ENCODE results near the gene CPT1C. TPM values are rescaled to one million over a fixed set of nuclear protein-coding genes. Genes with fewer than 3 reads are reported as not detected.

CPT1C gene
- total RNA-seq, 3 donors from 2014 or later (not counting 1 experiment from before 2014, with no cell fraction given): 0.34 to 0.78 (median 0.73) TPM

GRCh38 chr19:49669516-49669915 lies 21.4 kb upstream of the CPT1C start:
- 97% methylated on average over 3 of the region's 3 CpGs for WGBS (ENCODE audit: insufficient coverage)
- Mint-ChIP-seq H3K27me3 (ENCODE audit: low read depth in 2 of 2) (no peaks in the 10 kb centered on the region), H3K36me3 (no peaks in the 10 kb centered on the region), H3K4me1 (peaks cover 30 to 39% of the 10 kb centered on the region in 2 donors), H3K27ac (no peak overlapping the region), H3K4me3 (no peak overlapping the region), H3K9me3 (no peaks in the 10 kb centered on the region)
- no peak for TF ChIP-seq CTCF (IDR thresholded peaks at IDR 0.05)
- Histone ChIP-seq H3K9me3 (ENCODE audit: control insufficient read depth, insufficient read depth, low read length) (no peaks in the 10 kb centered on the region), H3K36me3 (ENCODE audit: control insufficient read depth, insufficient read depth, low read length) (no peaks in the 10 kb centered on the region), H3K4me1 (ENCODE audit: control insufficient read depth, insufficient read depth, low read length) (peaks cover 23% of the 10 kb centered on the region), H3K27ac (ENCODE audit: low read length) (no peak overlapping the region), H3K27me3 (ENCODE audit: control insufficient read depth, insufficient read depth, low read length) (no peaks in the 10 kb centered on the region), H3K4me3 (ENCODE audit: low read length) (no peak overlapping the region)
- intact Hi-C loops (cut with micrococcal nuclease): no loop called here
- ATAC-seq: no peak
- no peak for DNase-seq

GRCh38 chr19:49672131-49672919 lies 18.6 kb upstream of the CPT1C start:
- DNase-seq (peak; percentile 70 to 86), ATAC-seq (no peak)
- no peaks in the 10 kb centered on the region for H3K27me3 Mint-ChIP-seq (ENCODE audit: low read depth in 2 of 2)
- H3K27me3 ChIP-seq (ENCODE audit: control insufficient read depth, insufficient read depth, low read length): no peaks in the 10 kb centered on the region
- intact Hi-C loops (cut with micrococcal nuclease): no loop called here
- H3K9me3 ChIP-seq (ENCODE audit: control insufficient read depth, insufficient read depth, low read length): no peaks in the 10 kb centered on the region
- H3K27ac ChIP-seq (ENCODE audit: low read length): no peak overlapping the region
- no peaks in the 10 kb centered on the region for H3K36me3 ChIP-seq (ENCODE audit: control insufficient read depth, insufficient read depth, low read length)
- H3K27ac Mint-ChIP-seq: peak overlapping the region in 1 of 2 donors; percentile 79
- no peaks in the 10 kb centered on the region for H3K9me3 Mint-ChIP-seq
- TF ChIP-seq CTCF (IDR thresholded peaks at IDR 0.05): peak; percentile 87
- H3K4me1 ChIP-seq (ENCODE audit: control insufficient read depth, insufficient read depth, low read length): peaks cover 18% of the 10 kb centered on the region
- peaks cover 20 to 29% of the 10 kb centered on the region in 2 donors for H3K4me1 Mint-ChIP-seq
- WGBS (ENCODE audit: insufficient coverage): 39% methylated on average over 28 of the region's 28 CpGs
- no peaks in the 10 kb centered on the region for H3K36me3 Mint-ChIP-seq
- no peak overlapping the region for H3K4me3 ChIP-seq (ENCODE audit: low read length)
- H3K4me3 Mint-ChIP-seq: peak overlapping the region; percentile 30

GRCh38 chr19:49676136-49676783 lies 14.7 kb upstream of the CPT1C start:
- DNase-seq (no peak), ATAC-seq (peak; percentile 19 to 41 (median 27))
- H3K27ac ChIP-seq (ENCODE audit: low read length): peak overlapping the region; percentile 93
- Mint-ChIP-seq H3K4me1 (peaks cover 30 to 56% of the 10 kb centered on the region in 2 donors), H3K4me3 (peak overlapping the region; percentile 99), H3K27ac (peak overlapping the region; percentile 98 to 99), H3K27me3 (ENCODE audit: low read depth in 2 of 2) (no peaks in the 10 kb centered on the region), H3K36me3 (no peaks in the 10 kb centered on the region), H3K9me3 (no peaks in the 10 kb centered on the region)
- H3K4me3 ChIP-seq (ENCODE audit: low read length): peak overlapping the region; percentile 44
- intact Hi-C loops (cut with micrococcal nuclease): loop anchor here (1.0 to 5.0 kb wide), 2 partner anchors 11 to 191 kb away; partner anchors contain the start of genes BCL2L12, IRF3 and PNKP
- no peak for TF ChIP-seq CTCF (IDR thresholded peaks at IDR 0.05)
- no peaks in the 10 kb centered on the region for H3K27me3 ChIP-seq (ENCODE audit: control insufficient read depth, insufficient read depth, low read length)
- whole genome bisulfite sequencing (ENCODE audit: insufficient coverage): 3% methylated on average over 27 of the region's 27 CpGs
- H3K4me1 ChIP-seq (ENCODE audit: control insufficient read depth, insufficient read depth, low read length): peaks cover 46% of the 10 kb centered on the region
- H3K36me3 ChIP-seq (ENCODE audit: control insufficient read depth, insufficient read depth, low read length): peaks cover 5% of the 10 kb centered on the region
- H3K9me3 ChIP-seq (ENCODE audit: control insufficient read depth, insufficient read depth, low read length): no peaks in the 10 kb centered on the region

Measured in natural killer cell (primary cell).